Panc1 (cell line): Measurements from ENCODE around the gene CAST.

Source experiments
- POLR2AphosphoS5 ChIP-seq: IDR thresholded peaks from 2 replicates; pipeline ENCODE4 v1.6.1; 2012; ENCODE audit warnings: mild to moderate bottlenecking, low read depth, low read length, moderate library complexity
- TF ChIP-seq, protein P1 (sequence below): fragments of 450-650 bp; IDR thresholded peaks from 2 replicates; pipeline ENCODE4 v1.5.1; 2017; ENCODE audit warnings: mild to moderate bottlenecking
- TF ChIP-seq, protein P2 (sequence below), 2 experiments: IDR thresholded peaks; 2 replicates each; pipeline ENCODE4 v1.6.1; 2011 to 2012; ENCODE audit warnings: low read depth in 2 of 2, control low read depth in 1 of 2, low read length in 1 of 2, mild to moderate bottlenecking in 1 of 2, moderate library complexity in 1 of 2; ENCODE audit not compliant: insufficient read depth in 1 of 2

DNA sequence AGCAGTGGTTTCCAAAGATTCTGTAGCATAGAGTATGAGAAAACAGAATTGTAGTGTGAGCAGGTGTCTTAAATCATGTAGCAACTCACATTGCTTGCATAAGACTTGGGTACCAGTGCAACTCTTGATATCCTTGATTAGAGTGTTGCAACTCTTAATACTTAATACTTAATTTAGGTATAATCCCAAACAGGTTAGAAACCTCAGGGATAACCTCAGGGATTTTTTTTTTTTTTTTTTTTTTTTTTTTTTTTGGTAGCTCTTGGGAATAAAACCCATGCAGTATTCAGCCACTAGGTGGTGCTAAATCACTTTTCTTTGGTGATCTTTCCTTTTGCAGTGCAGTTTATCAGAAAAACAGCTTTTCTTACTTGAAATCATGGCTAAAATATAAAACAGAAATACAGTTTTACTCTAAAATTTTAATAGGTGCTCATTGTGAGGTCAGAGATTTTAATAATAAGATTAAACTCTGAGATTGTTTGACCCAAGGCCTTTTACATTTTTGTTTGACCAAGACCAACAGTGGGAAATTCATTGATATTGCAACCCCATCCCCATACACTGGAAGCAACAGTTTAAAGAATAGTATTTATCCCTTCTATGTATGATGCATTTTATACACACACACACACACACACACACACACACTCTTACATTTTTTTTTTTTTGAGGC, 90.3 kb downstream of the CAST start:
- TF ChIP-seq, protein P1, sequence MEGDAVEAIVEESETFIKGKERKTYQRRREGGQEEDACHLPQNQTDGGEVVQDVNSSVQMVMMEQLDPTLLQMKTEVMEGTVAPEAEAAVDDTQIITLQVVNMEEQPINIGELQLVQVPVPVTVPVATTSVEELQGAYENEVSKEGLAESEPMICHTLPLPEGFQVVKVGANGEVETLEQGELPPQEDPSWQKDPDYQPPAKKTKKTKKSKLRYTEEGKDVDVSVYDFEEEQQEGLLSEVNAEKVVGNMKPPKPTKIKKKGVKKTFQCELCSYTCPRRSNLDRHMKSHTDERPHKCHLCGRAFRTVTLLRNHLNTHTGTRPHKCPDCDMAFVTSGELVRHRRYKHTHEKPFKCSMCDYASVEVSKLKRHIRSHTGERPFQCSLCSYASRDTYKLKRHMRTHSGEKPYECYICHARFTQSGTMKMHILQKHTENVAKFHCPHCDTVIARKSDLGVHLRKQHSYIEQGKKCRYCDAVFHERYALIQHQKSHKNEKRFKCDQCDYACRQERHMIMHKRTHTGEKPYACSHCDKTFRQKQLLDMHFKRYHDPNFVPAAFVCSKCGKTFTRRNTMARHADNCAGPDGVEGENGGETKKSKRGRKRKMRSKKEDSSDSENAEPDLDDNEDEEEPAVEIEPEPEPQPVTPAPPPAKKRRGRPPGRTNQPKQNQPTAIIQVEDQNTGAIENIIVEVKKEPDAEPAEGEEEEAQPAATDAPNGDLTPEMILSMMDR: peak; percentile 72; the same call in 1 of the 2 replicates
- TF ChIP-seq POLR2AphosphoS5: no peak
- TF ChIP-seq, protein P2, sequence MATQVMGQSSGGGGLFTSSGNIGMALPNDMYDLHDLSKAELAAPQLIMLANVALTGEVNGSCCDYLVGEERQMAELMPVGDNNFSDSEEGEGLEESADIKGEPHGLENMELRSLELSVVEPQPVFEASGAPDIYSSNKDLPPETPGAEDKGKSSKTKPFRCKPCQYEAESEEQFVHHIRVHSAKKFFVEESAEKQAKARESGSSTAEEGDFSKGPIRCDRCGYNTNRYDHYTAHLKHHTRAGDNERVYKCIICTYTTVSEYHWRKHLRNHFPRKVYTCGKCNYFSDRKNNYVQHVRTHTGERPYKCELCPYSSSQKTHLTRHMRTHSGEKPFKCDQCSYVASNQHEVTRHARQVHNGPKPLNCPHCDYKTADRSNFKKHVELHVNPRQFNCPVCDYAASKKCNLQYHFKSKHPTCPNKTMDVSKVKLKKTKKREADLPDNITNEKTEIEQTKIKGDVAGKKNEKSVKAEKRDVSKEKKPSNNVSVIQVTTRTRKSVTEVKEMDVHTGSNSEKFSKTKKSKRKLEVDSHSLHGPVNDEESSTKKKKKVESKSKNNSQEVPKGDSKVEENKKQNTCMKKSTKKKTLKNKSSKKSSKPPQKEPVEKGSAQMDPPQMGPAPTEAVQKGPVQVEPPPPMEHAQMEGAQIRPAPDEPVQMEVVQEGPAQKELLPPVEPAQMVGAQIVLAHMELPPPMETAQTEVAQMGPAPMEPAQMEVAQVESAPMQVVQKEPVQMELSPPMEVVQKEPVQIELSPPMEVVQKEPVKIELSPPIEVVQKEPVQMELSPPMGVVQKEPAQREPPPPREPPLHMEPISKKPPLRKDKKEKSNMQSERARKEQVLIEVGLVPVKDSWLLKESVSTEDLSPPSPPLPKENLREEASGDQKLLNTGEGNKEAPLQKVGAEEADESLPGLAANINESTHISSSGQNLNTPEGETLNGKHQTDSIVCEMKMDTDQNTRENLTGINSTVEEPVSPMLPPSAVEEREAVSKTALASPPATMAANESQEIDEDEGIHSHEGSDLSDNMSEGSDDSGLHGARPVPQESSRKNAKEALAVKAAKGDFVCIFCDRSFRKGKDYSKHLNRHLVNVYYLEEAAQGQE (IDR thresholded peaks at IDR 0.05; ENCODE audit: insufficient read depth in 1 of 2, low read depth in 2 of 2, low read length in 1 of 2): no peak
